ENCODE measurements around the gene ARR3. TPM values are rescaled to one million over a fixed set of nuclear protein-coding genes. Genes with fewer than 3 reads are reported as not detected.
"Not testable (repeated sequence)": the region's sequence is repeated elsewhere in the genome, so short reads cannot be mapped to it uniquely, and the experiment has no call there.

Gene ARR3
- total RNA-seq, 3 donors from 2014 or later = 0.60 to 1.2 TPM; not detected in 1

- intact Hi-C loops (cut with DNase I, micrococcal nuclease) = no loop called here
- peaks cover 6% of the 10 kb centered on the region for H3K4me1 ChIP-seq (ENCODE audit: low read depth)
- no peaks in the 10 kb centered on the region for H3K9me3 ChIP-seq
- DNase-seq (no peak), ATAC-seq (no peak)
- no peak overlapping the region for H3K4me3 ChIP-seq
- no peaks in the 10 kb centered on the region for H3K36me3 ChIP-seq (ENCODE audit: low read depth)
- TF ChIP-seq CTCF (IDR thresholded peaks at IDR 0.05) = no peak
These were observed 25.5 kb downstream of the ARR3 start for GRCh38 chrX:70293621-70294020.

- Histone ChIP-seq H3K4me3 (no peak overlapping the region), H3K4me1 (ENCODE audit: low read depth) (no peaks in the 10 kb centered on the region), H3K9me3 (no peaks in the 10 kb centered on the region), H3K36me3 (ENCODE audit: low read depth) (no peaks in the 10 kb centered on the region)
- TF ChIP-seq CTCF (IDR thresholded peaks at IDR 0.05) = no peak
- no peak for ATAC-seq
- intact Hi-C loops (cut with DNase I, micrococcal nuclease) = no loop called here
- DNase-seq = no peak
These were observed 33.6 kb downstream of the ARR3 start for GRCh38 chrX:70301716-70302115.

GRCh38 chrX:70313503-70313902, 45.4 kb downstream of the ARR3 start:
- H3K4me1 ChIP-seq (ENCODE audit: low read depth) = no peaks in the 10 kb centered on the region
- H3K36me3 ChIP-seq (ENCODE audit: low read depth) = no peaks in the 10 kb centered on the region
- no peak for TF ChIP-seq CTCF (IDR thresholded peaks at IDR 0.05)
- intact Hi-C loops (cut with DNase I, micrococcal nuclease) = no loop called here
- no peak overlapping the region for H3K4me3 ChIP-seq
- ATAC-seq (no peak), DNase-seq (no peak)
- no peaks in the 10 kb centered on the region for H3K9me3 ChIP-seq

GRCh38 chrX:70322784-70323183, 54.6 kb downstream of the ARR3 start:
- no peaks in the 10 kb centered on the region for H3K36me3 ChIP-seq (ENCODE audit: low read depth)
- DNase-seq (no peak), ATAC-seq (no peak)
- no peak overlapping the region for H3K4me3 ChIP-seq
- no peak for TF ChIP-seq CTCF (IDR thresholded peaks at IDR 0.05)
- intact Hi-C loops (cut with DNase I, micrococcal nuclease) = no loop called here
- no peaks in the 10 kb centered on the region for H3K9me3 ChIP-seq
- no peaks in the 10 kb centered on the region for H3K4me1 ChIP-seq (ENCODE audit: low read depth)

GRCh38 chrX:70323628-70324027, 55.5 kb downstream of the ARR3 start:
- ATAC-seq; H3K4me3 ChIP-seq; intact Hi-C loops (cut with DNase I, micrococcal nuclease); H3K36me3 ChIP-seq (ENCODE audit: low read depth); DNase-seq; H3K4me1 ChIP-seq (ENCODE audit: low read depth); H3K9me3 ChIP-seq: not testable (repeated sequence)

GRCh38 chrX:70324326-70324725, 56.2 kb downstream of the ARR3 start:
- TF ChIP-seq CTCF (IDR thresholded peaks at IDR 0.05) = no peak
- Histone ChIP-seq H3K9me3 (no peaks in the 10 kb centered on the region), H3K4me1 (ENCODE audit: low read depth) (no peaks in the 10 kb centered on the region), H3K36me3 (ENCODE audit: low read depth) (no peaks in the 10 kb centered on the region), H3K4me3 (no peak overlapping the region)
- DNase-seq (no peak), ATAC-seq (no peak)
- intact Hi-C loops (cut with DNase I, micrococcal nuclease) = no loop called here
